Natural killer cell (primary cell): ENCODE measurements around the gene CAMSAP1. TPM values are rescaled to one million over a fixed set of nuclear protein-coding genes. Genes with fewer than 3 reads are reported as not detected.

ENCODE experiments used
- ATAC-seq, 3 donors: fragments of 150-1000 bp in 2 of 3; fragments of 200-7000 bp in 1 of 3; cut with Tn5 transposase; 1 replicate in 1 of 3; 2 replicates in 2 of 3; pipeline ENCODE4 v1.10.0; 2021; ENCODE audit warnings: mild to moderate bottlenecking in 2 of 3, moderate library complexity in 2 of 3
- DNase-seq, 2 donors: peaks; one replicate each; pipeline versions ENCODE4 v3.0.0 to v3.0.0-alpha.2; 2013 to 2021; ENCODE audit warnings: mixed read lengths in 1 of 2
- H3K27ac ChIP-seq: one replicate; pipeline ENCODE4 v1.5.1; 2013; ENCODE audit warnings: mild to moderate bottlenecking, low read length
- H3K27me3 ChIP-seq: one replicate; pipeline ENCODE4 v1.6.1; 2013; ENCODE audit warnings: low read length; ENCODE audit not compliant: control insufficient read depth, insufficient read depth
- H3K36me3 ChIP-seq: one replicate; pipeline ENCODE4 v1.6.1; 2013; ENCODE audit warnings: low read length; ENCODE audit not compliant: control insufficient read depth, insufficient read depth
- H3K4me1 ChIP-seq: one replicate; pipeline ENCODE4 v1.6.1; 2013; ENCODE audit warnings: low read length; ENCODE audit not compliant: control insufficient read depth, insufficient read depth
- H3K4me3 ChIP-seq: one replicate; pipeline ENCODE4 v1.5.1; 2013; ENCODE audit warnings: low read length
- H3K9me3 ChIP-seq: one replicate; pipeline ENCODE4 v1.6.1; 2013; ENCODE audit warnings: low read length; ENCODE audit not compliant: control insufficient read depth, insufficient read depth
- H3K27ac Mint-ChIP-seq, 2 donors: one replicate each; pipeline ENCODE4 v1.8.0; 2022; ENCODE audit warnings: mild to moderate bottlenecking in 2 of 2, mixed read lengths in 2 of 2, moderate library complexity in 1 of 2
- H3K27me3 Mint-ChIP-seq, 2 donors: one replicate each; pipeline ENCODE4 v1.8.0; 2022; ENCODE audit warnings: low read depth in 2 of 2, mixed read lengths in 2 of 2
- H3K36me3 Mint-ChIP-seq: one replicate; pipeline ENCODE4 v1.8.0; 2022; ENCODE audit warnings: mixed read lengths
- H3K4me1 Mint-ChIP-seq, 2 donors: one replicate each; pipeline ENCODE4 v1.8.0; 2022; ENCODE audit warnings: mixed read lengths in 2 of 2
- H3K4me3 Mint-ChIP-seq: one replicate; pipeline ENCODE4 v1.8.0; 2022; ENCODE audit warnings: mild to moderate bottlenecking, moderate library complexity, mixed read lengths
- H3K9me3 Mint-ChIP-seq, 2 donors: one replicate each; pipeline ENCODE4 v1.8.0; 2022; ENCODE audit warnings: mixed read lengths in 2 of 2
- CTCF ChIP-seq: fragments of 200-600 bp; IDR thresholded peaks from one replicate; pipeline ENCODE4 v1.8.0; 2022; ENCODE audit warnings: antibody characterized with exemption
- WGBS: methylation state at CpG from one replicate; pipeline ENCODE4 v1.1.7; 2013; ENCODE audit warnings: missing lambda C conversion rate; ENCODE audit not compliant: insufficient coverage; 5-methylcytosine and 5-hydroxymethylcytosine counted together
- intact Hi-C: fragments of 100-400 bp; cut with micrococcal nuclease; formaldehyde crosslinking; loops from one replicate; pipeline ENCODE4 v1.14.2; 2022
- total RNA-seq, 4 donors: library from RNA; stranded (reverse); fragments of 120-200 nt in 1 of 4; gene quantifications; one replicate each; pipeline versions ENCODE4 v1.2.3 to v1.2.4, GENCODE V29; 2013 to 2022

The CAMSAP1 gene
- total RNA-seq, 3 donors from 2014 or later (not counting 1 experiment from before 2014, with no cell fraction given), result 25.9 to 33.5 (median 28.1) TPM

GRCh38 chr9:135780626-135781025, 126.7 kb downstream of the CAMSAP1 start:
- TF ChIP-seq CTCF, result no peak
- no peak overlapping the region for H3K4me3 Mint-ChIP-seq
- no peak for ATAC-seq
- no peak for DNase-seq
- WGBS, result 83% methylated on average over 21 of the region's 21 CpGs
- Histone ChIP-seq H3K9me3 (peaks cover 2% of the 10 kb centered on the region), H3K27ac (no peak overlapping the region), H3K36me3 (no peaks in the 10 kb centered on the region), H3K27me3 (no peaks in the 10 kb centered on the region), H3K4me3 (no peak overlapping the region), H3K4me1 (peaks cover 27% of the 10 kb centered on the region)
- H3K36me3 Mint-ChIP-seq, result no peaks in the 10 kb centered on the region
- peaks cover 0 to 11% of the 10 kb centered on the region in 2 donors for H3K27me3 Mint-ChIP-seq
- H3K27ac Mint-ChIP-seq, result no peak overlapping the region
- peaks cover 9 to 17% of the 10 kb centered on the region in 2 donors for H3K4me1 Mint-ChIP-seq
- no peaks in the 10 kb centered on the region for H3K9me3 Mint-ChIP-seq
- intact Hi-C loops, result no loop called here

GRCh38 chr9:135780086-135780485, 127.3 kb downstream of the CAMSAP1 start:
- Mint-ChIP-seq H3K9me3 (no peaks in the 10 kb centered on the region), H3K27ac (no peak overlapping the region), H3K36me3 (no peaks in the 10 kb centered on the region), H3K27me3 (peaks cover 0 to 11% of the 10 kb centered on the region in 2 donors), H3K4me1 (peaks cover 14 to 22% of the 10 kb centered on the region in 2 donors), H3K4me3 (no peak overlapping the region)
- H3K27ac ChIP-seq, result no peak overlapping the region
- intact Hi-C loops, result no loop called here
- H3K9me3 ChIP-seq, result peaks cover 2% of the 10 kb centered on the region
- peaks cover 32% of the 10 kb centered on the region for H3K4me1 ChIP-seq
- no peaks in the 10 kb centered on the region for H3K27me3 ChIP-seq
- TF ChIP-seq CTCF, result no peak
- ATAC-seq, result no peak
- no peaks in the 10 kb centered on the region for H3K36me3 ChIP-seq
- no peak for DNase-seq
- WGBS, result 86% methylated on average over 16 of the region's 16 CpGs
- no peak overlapping the region for H3K4me3 ChIP-seq

- no peak for DNase-seq
- no peak overlapping the region for H3K4me3 ChIP-seq
Observed at GRCh38 chr9:135779571-135779970, 127.8 kb downstream of the CAMSAP1 start.

More at GRCh38 chr9:135779571-135779970, 127.8 kb downstream of the CAMSAP1 start:
- H3K9me3 Mint-ChIP-seq, result no peaks in the 10 kb centered on the region
- TF ChIP-seq CTCF, result no peak
- Histone ChIP-seq H3K4me1 (peaks cover 32% of the 10 kb centered on the region), H3K36me3 (no peaks in the 10 kb centered on the region), H3K27me3 (no peaks in the 10 kb centered on the region), H3K27ac (no peak overlapping the region), H3K9me3 (peaks cover 2% of the 10 kb centered on the region)
- no peaks in the 10 kb centered on the region for H3K36me3 Mint-ChIP-seq
- intact Hi-C loops, result no loop called here
- H3K27ac Mint-ChIP-seq, result no peak overlapping the region
- 87% methylated on average over 14 of the region's 14 CpGs for WGBS
- ATAC-seq, result no peak
- H3K27me3 Mint-ChIP-seq, result peaks cover 0 to 11% of the 10 kb centered on the region in 2 donors
- no peak overlapping the region for H3K4me3 Mint-ChIP-seq
- peaks cover 14 to 22% of the 10 kb centered on the region in 2 donors for H3K4me1 Mint-ChIP-seq
